GM18511 (cell line): Measurements from ENCODE around the gene GPR15LG.
A peak's percentile ranks its signal among the peaks of the same experiment; 100 is the strongest.

Source experiments
- ATAC-seq: cut with Tn5 transposase; IDR thresholded peaks from one replicate; pipeline ENCODE4 v1.9.1; 2021; ENCODE audit warnings: mild to moderate bottlenecking, moderate library complexity; ENCODE audit not compliant: unreplicated experiment

The GPR15LG gene

DNA sequence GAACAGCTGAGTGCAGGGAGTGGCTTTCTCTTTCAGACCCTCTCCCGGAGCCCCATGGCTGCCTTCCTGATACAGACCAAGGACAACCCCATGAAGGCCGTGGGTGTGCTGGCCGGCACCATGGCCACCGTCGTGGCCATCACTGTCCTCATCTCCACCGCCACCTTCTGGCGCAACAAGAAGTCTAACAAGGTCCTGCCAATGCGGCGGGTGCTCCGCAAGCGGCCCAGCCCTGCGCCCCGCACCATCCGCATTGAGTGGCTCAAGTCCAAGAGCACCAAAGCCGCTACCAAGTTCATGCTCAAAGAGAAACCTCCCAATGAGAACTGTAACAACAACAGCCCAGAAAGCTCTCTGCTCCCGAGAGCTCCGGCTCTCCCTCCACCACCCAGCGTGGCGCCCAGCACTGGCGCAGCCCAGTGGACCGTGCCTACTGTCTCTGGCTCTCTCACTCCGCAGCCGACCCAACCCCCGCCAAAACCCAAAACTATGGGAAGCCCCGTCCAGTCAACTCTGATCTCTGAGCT lies 40.5 kb downstream of the GPR15LG start:
- ATAC-seq = peak; percentile 9

- peak; percentile 93 for ATAC-seq
These were observed 41.1 kb downstream of the GPR15LG start for GRCh38 chr10:84214612-84215235.

DNA sequence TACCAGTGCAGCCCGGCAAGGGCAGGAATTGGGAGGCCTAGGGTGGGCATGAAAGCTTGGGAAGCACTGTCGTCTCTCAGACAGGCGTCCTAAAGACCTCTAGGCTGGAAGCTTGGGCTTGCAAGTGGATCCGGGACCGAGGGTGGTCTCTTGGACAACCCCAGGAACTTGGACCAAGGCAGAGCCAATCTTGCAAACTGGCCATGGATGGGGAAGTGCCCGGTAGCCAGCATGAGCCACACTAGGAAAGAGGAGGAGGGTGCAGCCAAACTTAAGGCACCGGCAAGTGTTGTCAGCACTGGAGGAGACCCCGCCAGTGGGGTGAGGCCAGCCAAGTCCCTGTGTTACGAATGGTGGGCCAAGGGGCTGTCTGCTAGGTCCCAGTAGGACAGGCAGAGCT lies 43.2 kb downstream of the GPR15LG start:
- ATAC-seq = no peak

- no peak for ATAC-seq
These were observed 44.1 kb downstream of the GPR15LG start for GRCh38 chr10:84217746-84218145.

DNA sequence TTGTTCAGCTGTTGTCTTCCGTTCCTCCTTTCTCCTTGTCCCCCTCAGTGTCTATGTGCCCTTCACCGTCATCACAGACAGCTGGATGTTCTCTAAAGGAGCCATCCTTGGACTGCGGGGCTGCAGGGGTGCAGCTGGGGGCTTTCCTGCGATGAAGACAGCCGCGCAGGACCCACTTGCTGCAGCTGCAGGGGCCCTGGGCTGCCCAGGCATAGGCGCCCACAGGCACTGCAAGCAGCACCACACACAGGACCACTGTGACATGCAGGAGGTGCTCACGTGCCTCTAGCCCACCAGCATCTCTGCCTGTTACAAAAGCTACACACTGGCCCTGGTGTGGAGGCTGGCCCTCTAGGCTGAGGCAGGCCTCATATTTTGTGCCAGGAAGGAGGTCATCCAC lies 48.3 kb downstream of the GPR15LG start:
- no peak for ATAC-seq

GRCh38 chr10:84224411-84225028 lies 50.9 kb downstream of the GPR15LG start:
- no peak for ATAC-seq

DNA sequence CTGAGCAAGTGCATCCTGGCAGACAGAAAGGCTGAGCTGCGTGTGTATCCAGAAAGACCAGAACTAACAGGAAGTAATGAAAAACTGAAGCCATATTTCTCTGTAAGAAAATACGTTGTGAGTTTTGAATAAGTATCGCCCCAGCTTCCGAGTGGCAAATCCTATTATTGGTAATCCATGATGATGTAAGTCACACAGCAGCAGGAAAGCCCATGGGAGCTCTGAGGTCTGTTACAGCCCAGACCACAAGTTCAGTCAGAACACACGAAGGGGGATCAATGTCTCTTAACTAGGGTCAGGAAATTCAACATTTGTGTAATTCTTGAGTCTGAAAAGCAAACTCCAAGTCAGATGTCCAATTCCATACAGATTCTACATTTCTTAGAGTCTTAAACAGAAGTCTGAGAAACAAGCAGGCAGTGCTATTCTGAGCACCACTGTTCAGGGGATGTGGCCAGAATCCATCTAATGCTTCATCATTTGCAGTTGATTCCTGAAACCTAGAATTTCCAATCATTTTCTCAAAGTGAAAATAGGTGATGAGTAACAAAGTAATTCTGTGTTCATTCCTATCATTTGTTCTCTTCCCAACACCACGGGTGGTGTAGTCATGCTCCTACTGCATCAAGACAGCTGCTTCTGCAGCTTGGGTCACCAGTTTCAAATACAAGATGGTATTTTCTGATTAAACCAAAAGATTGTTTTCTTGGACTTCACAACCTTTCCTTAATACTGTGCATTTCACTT lies 52.0 kb downstream of the GPR15LG start, which contains the start of gene LRIT2:
Gene LRIT2 (minus strand): TSS at position 118 of the 747 bp plus-strand sequence. CDS start 24 bp downstream, at position 94.
- ATAC-seq = no peak

DNA sequence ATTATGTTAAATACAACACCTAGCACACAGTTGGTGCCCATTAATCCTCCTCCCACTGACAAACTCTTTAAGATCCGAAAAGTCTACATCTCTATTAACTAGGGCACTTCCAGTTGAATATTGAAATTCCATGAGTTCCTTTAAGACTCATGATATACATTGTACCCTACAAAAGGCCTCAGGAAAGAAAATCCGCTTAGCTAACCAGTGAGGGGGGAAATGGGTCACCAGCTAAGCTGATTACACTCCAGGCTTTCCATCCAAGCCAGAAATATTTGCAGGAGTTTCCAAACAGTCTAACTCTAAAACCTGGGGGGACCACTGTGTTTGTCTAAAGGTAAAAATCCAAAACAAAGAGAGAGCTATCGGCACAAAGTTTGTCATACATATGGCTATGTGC lies 53.0 kb downstream of the GPR15LG start:
- ATAC-seq = no peak

DNA sequence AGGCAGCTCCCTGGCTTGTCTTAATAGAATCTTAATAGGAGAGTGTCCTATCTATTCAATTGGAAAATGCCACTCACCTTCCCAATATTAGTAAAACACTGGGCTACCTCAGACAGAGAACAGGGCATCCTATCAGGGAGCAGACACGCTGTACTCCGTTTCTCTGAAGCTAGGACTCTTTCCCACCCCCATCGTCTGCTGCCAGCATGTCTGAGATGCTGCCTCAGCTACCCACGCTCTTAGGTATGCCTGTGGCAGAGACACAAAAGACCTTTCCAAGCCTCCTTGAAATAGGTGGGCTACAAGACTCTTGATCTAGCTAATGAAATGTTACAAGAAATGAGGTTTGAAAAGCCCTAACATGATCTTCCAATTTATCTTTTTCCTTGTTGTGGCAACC lies 54.2 kb downstream of the GPR15LG start:
- ATAC-seq = no peak

- ATAC-seq = no peak
These were observed 56.8 kb downstream of the GPR15LG start for GRCh38 chr10:84230359-84230758.

DNA sequence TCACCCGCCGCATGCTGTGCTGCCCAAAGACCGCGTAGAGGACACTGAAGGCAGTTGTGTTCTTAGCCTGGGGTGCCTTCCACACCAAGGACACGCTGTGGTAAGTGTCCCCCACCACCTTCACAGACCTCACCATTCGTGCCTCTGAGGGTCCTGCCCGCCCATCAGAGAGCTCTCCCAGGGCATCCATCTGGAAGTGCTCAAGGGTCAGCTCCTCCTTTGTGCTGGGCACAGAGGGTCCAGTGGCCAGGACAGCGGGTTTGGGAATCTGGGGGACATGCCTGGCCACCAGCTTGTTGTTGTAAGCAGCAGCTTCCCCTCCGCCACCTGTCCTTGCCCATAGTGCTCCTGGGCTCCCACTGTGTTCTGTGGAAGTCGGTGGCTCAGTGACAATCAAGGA lies 58.8 kb downstream of the GPR15LG start:
- ATAC-seq = no peak

DNA sequence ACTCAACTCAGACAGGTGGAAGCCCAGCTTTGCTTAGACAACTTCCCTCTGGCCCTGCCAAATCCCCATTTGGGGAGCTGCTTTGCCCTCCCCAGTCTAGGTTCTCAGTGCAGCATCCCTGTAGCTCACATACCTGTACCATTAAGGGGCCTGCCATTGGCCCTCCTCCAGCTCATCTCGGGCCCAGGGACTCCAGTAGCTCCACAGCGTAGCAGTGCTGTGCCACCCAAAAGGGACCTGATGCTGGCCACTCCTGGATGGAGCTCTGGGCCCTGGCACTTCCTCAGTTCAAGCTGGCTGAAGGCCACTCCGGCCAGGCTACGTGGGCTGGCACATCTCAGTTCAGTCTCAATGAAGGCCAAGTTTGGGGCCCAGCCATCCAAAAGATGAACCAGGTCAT lies 60.3 kb downstream of the GPR15LG start:
- ATAC-seq = no peak

DNA sequence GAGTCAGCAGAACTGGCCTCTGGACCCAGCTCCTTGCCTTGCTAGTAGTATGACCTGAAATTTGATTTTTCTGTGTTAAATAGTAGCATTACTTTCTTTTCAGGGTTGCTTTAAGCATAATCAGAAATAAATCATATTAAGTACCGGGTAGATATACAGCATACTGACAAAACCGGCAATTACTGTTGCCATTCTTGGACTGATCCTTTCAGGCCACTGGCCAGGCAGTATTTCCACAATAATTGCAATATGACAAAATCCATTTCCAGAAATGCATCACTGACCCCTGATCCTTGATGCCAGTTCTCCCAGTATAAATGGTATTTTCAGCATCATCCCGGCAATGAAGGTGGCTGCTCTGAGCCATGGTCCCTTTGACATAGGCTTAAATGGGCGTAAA lies 60.9 kb downstream of the GPR15LG start:
- ATAC-seq = no peak
